NCI-H2227 (cell line): ENCODE data around the gene CAMKMT.

ENCODE experiments used
- DNase-seq: peaks from one replicate; lab custom pipeline; 2025; ENCODE audit not compliant: unreplicated experiment; lab: John Stamatoyannopoulos, UW

Gene CAMKMT

DNA sequence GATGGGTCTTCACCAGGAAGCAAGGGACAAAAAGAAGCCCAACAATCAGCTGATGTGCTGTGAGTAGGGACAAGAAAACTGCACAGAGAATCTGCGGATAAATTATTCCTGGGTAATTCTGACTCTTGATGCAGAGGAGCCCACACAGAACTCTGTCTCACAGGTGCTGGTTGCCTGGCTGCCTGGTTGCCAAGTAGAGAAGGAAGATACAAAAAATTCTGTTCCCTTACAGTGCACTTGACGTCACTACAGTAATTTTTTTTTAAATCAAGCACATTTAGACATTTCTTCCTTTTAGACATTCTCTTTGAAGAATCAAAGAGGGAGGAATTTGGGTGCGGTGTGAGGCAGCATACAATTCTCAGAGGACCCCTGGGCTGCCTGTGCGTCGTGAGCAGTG, 427.7 kb downstream of the CAMKMT start:
- DNase-seq = no peak

DNA sequence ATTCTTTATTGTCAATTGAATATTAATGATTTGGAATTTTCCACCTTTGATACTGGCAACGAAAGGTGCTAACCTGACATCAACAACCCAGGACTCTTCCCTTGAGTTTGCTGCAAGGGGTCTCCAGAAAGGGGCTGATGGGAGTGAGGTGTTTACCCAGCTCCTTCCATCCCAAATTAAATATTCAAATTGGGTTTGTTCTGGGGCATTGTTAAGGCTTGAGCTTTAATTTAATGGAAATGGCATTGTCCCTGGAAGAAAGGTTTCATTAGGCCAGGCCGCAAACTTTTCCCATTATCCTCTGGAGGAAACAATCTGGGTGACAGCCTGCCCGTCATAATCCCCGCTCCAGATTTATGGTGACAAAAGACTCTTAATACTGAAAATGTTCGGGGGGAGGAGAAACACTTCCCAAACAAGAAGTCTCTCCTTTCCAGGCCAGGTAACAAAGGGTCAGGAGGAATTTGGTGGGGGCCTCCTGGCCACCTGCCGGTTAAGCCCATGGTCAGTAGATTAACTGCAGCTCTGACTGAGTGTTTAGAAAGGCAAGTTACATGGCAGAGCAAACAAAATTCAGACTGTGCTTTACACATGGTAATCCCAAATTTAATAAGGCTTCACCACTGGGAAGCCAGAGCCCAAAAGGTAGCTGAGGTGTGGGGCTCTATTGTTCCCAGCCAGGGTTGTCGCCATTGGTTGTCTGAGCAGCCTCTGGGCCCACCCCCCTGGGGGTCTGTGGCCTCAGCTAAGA, 428.4 kb downstream of the CAMKMT start:
- no peak for DNase-seq

DNA sequence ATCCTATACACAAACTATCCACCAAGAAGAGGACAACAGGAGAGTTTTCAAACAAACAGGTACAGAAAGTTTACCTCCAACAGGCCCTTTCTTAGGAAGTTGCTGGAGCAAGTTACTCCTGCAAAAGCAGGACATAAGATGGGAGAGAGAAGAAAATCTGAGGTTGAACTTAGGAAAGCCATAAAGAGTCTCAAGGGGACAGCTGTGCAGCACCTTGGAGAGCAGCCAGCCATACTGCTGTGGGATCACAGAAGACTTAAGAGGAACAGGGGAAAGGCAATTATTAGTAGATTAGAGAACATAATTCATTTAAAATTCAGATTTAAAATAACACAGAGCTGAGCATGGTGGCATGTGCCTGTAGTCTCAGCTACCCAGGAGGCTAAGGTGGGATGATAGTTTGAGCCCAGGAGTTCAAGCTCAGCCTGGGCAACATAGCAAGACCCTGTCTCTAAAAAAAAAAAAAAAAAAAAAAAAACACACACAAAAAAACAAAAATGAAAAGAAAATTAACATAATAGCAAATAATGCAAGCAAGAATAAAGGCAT, 431.6 kb downstream of the CAMKMT start:
- no peak for DNase-seq

DNA sequence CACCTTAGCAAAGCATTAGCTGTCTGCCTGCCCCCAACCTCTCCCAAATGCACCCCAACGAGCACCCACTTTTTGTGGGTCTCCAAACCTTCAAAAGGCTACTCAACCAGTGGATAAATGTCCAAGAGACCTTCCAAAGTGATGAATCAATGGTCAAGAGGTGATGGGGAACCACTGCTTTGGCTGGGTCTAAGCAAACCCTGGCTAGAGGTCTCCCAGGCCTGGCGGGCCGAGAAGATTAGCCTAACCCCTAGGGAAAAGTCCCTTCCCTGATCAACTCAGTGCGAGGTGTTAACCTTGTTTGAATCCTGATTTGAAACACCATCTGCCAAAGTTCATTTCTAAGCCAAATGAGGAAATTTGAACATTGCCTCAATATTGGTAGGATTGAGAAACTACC, 435.0 kb downstream of the CAMKMT start:
- no peak for DNase-seq

DNA sequence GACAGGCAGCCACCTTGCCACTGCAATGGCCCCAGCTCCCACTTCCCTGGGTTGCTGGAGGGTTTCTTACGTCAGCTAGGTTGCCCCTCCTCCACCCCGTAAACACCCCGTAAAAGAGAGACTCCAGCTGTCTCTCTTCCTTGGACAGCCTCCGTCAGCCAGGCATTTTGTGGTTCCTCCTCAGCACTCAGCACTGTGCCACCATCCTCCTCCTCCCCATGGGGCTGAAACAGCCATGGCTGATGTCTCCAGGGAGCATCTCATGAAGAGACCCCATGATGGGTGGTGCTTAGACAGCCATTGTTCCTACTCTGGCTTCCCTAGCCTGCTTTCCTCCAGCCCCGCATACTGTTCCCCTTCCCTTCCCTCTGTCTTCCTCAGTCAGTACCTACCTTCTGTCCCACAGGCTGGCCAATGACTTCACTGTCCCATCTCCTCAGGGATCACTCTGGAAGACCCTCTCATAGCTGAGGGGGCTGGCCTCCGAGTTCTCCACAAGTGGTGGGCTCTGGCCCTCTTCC, 436.5 kb downstream of the CAMKMT start:
- DNase-seq = no peak

DNA sequence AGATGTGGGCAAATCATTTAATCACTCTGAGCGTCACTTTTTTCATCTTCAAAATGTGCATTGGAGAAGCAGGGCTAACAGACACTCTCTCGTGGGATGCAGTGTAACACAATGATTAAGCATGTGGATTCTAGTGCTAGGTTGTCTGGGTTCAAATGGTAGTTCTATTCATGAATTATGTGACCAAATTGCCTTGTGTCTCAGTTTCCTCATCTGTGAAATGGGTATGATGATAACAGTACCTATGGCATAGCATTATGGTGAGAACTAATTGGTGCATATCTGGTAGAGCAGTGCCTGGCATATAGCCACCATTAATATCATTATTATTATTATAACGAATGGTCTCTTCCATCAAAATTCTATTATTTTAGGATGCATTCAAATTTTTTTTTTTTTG, 437.4 kb downstream of the CAMKMT start:
- no peak for DNase-seq

DNA sequence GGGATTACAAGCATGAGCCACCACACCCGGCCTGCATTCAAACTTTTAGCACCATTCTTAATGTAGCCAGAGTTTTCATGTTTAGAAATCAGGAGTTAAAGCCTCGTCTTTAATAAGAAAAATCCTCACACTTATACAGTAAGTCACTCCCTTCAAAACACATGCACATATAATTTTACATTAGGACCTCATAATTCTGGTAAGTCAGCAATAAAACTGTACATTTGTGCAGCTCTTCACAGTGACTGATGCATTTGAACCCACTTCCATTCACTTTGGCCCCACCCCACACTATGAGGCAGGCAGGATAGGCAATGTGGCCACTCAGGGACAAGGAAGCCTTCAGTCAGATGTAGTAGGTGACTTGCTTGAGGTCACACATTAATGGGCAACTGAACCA, 438.0 kb downstream of the CAMKMT start:
- no peak for DNase-seq

DNA sequence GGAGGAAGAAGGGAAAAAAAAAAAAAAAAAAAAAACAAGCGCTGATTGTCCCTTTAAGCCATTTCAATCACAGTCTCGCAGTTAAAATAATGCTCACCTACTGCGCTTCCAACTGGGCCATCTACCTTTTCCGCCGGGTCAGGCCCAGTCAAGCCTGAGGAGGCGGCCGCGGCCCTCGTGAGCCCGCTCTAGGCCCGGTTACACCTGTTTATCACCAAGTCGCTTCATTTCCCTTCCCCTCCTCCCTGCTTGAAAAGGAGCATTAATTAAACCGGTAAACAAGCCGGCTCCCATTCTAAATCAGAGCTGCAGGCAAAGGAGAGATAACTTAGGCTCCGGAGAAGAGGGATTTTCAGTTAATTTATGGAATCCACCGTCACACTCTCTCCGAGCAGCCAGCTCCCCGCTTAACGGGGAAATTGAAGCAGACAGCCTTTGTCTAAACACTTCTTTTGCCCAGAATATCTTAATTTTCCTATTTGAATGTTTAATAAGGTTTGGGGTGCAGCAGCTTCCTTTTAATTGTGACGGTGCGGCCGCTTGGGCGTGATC, 439.6 kb downstream of the CAMKMT start:
- no peak for DNase-seq

DNA sequence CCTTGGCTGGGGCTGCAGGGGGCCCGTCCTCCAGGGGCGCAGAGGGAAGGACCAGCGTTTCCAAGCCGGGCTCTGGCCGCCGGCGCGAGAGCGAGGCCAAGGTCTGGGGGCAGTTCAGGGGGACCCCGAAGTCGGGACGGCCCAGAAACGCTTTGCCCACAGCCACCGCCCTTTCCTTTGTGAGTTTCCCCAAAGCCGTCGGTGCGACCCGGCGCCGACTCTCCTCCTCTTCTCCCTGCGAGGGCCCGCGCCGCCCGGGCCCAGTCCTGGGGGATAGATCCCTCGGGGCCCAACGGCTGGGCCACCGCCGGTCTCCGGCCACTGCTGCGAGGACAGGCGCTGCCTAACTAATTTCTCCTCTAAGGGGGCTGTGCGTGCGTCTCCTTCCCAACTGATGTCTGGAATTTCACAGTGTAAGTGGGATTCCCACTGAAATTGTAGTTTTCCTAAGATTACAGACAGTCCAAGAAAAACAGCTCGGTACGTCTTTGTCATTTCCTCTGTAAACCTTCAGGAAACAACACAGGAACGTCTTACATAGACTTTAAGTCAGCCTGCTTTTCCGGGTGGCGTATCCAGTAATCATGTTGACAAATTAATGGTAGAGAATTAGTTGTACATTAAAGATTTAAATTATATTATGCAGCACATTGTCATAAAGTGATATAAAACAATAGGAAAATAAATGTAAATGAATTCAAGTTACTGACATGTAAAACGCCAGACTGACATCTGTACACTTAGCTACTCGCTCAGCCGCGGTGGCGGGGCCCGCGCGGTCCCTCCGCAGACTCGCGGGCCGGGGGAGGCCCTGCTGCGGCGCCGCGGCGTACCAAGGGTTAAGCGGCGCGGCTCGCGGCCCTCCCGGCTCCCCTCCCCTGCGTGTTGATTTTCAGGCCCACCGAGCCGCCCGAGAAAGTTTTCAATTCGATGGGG, 440.4 kb downstream of the CAMKMT start:
- DNase-seq = no peak

DNA sequence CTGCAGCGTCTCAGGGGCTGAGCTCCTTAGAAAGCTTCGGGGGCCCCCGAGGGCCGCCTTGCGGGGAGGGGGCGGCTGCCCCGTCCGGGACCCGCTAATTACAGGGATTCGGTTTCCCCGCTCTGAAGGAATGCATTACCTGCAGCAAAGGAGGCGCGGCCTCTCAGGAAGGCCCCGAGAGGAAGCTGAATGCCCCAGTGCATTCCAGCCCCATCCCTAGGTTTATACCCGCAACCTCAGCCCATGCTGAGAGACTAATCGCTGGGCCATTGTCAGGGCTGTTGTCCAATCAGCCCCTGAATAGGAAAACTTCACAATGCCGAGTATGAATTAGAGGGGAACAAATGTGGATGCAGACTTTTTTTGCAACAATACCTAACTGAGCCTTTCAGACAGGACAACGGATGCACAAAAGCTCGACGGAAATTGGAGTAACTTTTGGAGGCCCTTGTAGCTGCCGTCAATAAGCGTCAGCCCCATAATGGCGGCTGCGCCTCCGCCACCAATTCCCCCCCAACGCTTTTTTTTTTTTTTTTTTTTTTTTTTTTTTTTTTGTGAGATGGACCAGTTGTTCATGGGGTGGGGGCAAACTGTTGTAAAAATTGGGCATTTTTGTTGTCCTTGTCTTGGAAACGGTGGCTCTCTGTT, 441.2 kb downstream of the CAMKMT start:
- peak; percentile 52 for DNase-seq

DNA sequence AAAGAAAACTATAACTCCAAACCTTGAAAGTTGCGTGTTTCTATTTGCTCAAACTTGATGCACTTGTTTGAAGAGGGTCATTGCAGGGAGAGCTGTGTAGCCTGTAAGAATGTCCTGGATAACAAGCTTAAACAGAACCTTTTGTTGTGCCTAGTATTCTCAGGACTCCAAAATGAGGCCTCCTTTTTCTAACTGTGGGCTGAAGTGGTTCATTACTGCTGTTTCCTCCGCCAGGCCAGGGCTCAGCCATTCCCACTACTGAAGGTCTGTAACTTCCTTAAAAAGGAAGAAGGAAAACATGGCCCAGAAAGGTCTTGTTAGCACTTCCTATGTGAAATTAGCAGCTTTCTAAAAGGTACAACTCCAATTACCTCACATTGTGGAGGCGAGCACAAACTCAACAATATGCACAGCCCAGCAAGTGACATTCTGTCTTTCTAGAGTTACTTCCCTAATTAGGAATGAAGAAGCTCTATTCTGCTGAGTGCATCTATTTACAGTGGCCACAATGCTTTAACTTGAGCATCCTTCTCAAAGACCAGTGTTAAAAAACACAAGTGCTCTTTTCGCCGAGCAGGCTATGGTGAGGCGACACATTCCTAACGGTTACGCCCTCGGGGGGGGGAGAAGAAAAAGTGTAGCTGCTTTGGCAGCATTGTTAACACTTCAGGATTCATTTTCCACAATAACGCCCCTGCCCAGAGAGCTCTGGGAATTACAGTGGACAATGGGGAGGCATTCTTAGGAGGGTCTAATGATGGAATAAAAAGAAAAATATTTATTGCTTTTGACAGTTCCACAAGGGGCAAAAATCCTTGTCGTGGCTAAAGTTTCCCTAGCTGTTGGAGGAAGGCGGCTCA, 442.9 kb downstream of the CAMKMT start:
- DNase-seq = peak; percentile 17

DNA sequence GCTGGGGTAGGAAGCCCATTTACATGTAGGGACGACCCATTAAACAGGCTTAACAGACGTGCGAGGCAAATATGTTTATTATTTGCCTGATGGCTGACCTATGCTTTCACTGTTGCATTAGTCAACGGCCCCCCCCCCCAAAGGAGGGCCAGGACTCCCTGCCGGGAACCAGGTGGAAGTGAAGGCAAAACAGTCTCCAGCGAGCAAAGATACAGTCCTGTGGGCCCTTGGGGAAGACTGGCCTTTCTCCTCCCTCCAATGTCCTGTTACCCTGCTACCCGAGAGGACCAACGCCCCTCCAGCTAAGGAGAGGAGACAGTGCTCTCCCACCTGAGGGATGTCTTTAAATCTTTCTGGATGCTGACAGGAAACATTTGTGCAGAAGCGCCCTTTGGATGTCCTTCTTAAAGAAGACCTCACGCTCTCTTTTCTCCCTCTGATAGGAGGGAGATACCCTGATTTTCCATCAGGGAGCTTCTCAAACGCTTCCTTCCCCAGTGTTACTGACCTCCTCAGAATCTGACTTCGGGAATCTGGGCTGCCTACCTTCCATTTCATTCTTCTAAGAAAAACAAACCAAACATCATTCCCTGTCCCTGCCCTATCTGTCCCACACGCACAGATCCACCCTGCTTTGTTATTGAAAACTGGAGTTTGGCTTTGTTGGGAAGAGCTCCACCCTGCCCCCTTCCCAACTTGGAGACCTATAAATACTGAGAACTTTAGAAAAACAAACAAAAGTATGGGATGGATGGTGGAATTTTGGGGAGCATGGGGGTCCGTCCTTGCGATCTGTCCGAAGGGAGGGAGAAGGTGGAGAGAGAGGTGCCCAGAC, 443.9 kb downstream of the CAMKMT start:
- no peak for DNase-seq

DNA sequence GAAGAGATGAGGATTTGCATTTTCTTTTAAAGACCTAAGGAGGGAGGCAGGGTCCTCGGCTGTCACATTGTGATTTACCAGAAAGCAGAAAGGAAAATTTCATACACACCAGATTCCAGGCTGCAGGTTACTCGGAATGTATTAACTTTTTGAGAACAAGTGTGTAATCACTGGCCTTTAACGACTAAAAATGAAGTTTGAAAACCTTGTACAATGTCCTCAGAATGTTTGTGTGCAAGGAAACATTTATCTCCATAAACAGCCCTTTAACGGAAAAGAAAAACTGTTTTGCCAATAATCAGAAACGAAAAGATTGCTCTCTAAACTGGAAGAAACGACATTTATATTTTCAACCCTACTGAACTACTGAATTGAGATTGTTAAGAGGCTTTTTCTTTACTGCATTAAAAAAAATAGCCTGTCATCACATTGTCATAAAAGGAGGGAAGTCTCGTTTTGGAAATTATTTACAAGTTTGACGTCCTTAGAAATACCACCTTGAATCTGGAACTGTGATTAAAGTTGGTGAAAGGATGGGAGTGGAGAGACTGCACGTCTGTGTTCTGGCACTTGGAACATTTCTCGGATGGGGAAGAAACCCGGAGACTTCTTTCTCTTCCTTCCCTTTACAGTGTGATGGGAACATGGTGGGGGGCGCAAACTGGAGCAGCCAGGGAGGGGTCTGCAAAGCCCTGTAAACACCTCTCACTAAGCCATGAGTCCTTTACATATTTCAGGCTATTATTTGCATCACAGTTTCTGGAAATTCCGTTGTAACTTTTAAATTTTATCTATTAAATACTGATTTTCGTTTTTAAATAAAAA, 445.7 kb downstream of the CAMKMT start:
- no peak for DNase-seq

DNA sequence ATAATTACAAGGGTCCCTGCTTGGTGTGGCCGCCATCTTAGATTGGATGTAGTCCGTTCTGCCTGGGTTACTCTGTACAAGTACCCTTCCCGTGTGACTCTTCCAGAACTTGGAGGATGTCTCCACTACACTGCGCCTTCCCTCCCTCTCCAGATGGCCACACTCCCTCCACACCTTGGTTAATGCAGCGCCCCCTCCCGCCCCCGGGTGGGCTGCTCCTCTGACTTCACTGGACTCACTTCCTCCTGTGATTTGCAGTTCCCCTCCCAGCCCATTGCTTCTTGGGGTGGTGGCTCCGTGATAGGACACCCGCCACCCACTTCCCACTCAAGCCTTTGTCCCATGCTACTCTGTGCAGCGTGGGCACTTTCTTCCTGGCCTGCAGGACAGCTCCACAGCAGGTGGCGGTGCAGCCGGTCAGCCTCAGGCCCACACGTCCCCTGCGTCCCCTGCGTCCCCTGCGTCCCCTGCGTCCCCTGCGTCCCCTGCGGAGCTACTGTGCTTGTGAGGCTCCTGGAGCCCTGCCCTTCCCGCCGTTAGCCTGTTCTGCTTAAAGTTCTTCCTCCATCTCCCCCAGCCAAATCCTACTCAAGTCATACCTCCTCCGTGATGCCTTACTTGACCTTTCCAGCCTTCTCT, 449.3 kb downstream of the CAMKMT start:
- DNase-seq = no peak

DNA sequence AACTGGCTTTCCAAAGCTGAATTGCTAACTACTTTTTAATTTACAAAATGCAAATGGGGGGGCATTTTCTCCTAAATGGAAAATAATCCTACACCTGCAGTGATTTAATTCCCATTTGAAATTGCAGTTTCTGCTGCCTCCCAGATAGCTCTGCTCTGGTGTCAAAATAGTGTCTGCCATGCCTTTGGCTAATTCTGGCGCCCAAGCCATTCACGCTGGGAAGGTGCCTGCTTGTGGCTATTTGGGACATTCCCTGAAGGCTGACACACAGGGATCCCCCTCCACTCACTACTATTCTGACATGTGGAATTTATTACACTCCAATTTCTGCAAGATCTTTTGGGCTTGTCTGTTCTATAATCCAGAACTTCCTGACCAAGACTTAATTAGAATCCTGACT, 451.4 kb downstream of the CAMKMT start:
- DNase-seq = no peak

DNA sequence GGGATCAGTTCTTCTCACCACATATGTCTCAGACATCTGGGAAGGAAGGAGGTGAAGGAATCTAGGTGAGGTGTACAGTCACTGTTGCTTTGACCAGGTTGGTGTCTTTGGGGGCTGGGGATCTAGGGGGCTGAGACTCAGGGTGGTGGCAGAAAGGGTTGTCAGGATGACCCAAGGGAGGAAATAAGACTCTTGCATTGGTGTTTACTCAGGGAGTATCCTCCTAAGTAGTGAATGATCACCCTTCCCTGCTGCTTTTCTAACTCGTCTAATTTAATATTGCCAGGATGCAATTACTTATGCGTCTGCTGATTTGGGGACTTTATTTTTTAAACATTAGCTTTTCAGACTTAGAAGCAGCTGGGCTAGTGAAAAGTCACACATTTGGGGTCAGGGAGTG, 451.9 kb downstream of the CAMKMT start:
- DNase-seq = no peak

DNA sequence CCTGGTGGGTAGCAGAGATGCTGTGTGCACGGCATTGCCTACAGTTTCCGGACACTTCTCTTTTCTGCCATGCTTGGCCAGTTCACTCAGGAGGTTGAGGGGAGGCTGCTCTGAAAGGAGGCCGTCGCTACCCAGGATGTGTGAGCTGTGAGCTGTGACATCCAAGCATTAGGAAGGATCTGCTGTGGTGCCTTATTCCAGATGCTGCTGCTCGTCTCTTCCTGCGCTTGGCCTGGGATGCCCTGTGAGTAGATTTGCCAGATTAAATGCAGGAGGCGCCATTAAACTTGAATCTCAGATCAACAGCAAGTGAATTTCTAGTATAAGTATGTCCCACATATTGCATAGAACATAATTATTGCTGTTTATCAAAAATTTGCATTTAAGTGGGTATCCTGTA, 455.5 kb downstream of the CAMKMT start:
- DNase-seq = no peak
